RWPE2 (cell line): ENCODE results near the gene RDH13.

Experiments
- ATAC-seq: fragments of 200-7000 bp; cut with Tn5 transposase; 3 replicates; pipeline ENCODE4 v1.9.1; 2021; ENCODE audit warnings: low read depth
- DNase-seq: peaks from one replicate; pipeline ENCODE4 v3.0.0-alpha.2; 2020; ENCODE audit warnings: low spot score
- H3K27ac ChIP-seq: fragments of 450-650 bp; 2 replicates; pipeline ENCODE4 v1.5.1; 2017; ENCODE audit warnings: mild to moderate bottlenecking; ENCODE audit not compliant: poor library complexity, severe bottlenecking
- H3K27me3 ChIP-seq: fragments of 250-450 bp; sonication (Bioruptor Pico); 2 replicates; pipeline ENCODE4 v1.5.1; 2021; ENCODE audit warnings: mild to moderate bottlenecking, moderate library complexity; ENCODE audit not compliant: insufficient read depth, poor library complexity, severe bottlenecking
- H3K36me3 ChIP-seq: fragments of 250-450 bp; sonication (Bioruptor Pico); 2 replicates; pipeline ENCODE4 v1.5.1; 2020; ENCODE audit warnings: low read depth, mild to moderate bottlenecking, moderate library complexity
- H3K4me1 ChIP-seq: fragments of 250-450 bp; sonication (Bioruptor Pico); 2 replicates; pipeline ENCODE4 v1.5.1; 2021; ENCODE audit warnings: mild to moderate bottlenecking, moderate library complexity; ENCODE audit not compliant: insufficient read depth, poor library complexity, severe bottlenecking
- H3K4me3 ChIP-seq: fragments of 250-450 bp; sonication (Bioruptor Pico); 2 replicates; pipeline ENCODE4 v1.5.1; 2021; ENCODE audit warnings: mild to moderate bottlenecking, moderate library complexity; ENCODE audit not compliant: severe bottlenecking
- H3K9me3 ChIP-seq: fragments of 250-450 bp; sonication (Bioruptor Pico); 2 replicates; pipeline ENCODE4 v1.5.1; 2021; ENCODE audit warnings: mild to moderate bottlenecking, moderate library complexity; ENCODE audit not compliant: severe bottlenecking
- CTCF ChIP-seq: fragments of 450-650 bp; IDR thresholded peaks from one replicate; pipeline ENCODE4 v1.5.1; 2017; ENCODE audit warnings: mild to moderate bottlenecking, moderate library complexity; ENCODE audit not compliant: poor library complexity, severe bottlenecking

Gene RDH13

GRCh38 chr19:55106591-55106990 is 43.6 kb upstream of the RDH13 start:
- Histone ChIP-seq H3K4me1 (no peaks in the 10 kb centered on the region), H3K4me3 (no peak overlapping the region), H3K9me3 (no peaks in the 10 kb centered on the region), H3K27ac (no peak overlapping the region), H3K36me3 (peaks cover 20% of the 10 kb centered on the region), H3K27me3 (no peaks in the 10 kb centered on the region)
- no peak for ATAC-seq
- DNase-seq = no peak
- TF ChIP-seq CTCF = no peak

DNA sequence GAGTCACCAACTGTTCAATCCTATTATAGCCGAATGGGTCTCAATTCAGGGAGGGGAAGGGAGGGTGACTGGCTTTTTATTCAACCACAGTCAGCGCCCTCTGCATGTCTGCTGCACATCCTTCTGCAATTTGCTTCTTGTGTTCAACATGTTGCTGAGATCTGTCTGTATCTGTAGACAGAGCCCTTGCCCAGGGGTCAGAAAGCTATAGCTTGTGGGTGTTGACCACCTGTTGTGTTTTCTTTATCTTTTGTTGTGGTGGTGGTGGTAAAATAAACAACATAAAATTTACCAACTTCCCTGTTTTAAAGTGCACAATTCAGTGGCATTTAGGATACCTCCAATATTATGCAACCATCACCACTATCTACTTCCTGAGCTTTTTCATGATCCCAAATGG is 42.3 kb upstream of the RDH13 start:
- no peak for ATAC-seq

DNA sequence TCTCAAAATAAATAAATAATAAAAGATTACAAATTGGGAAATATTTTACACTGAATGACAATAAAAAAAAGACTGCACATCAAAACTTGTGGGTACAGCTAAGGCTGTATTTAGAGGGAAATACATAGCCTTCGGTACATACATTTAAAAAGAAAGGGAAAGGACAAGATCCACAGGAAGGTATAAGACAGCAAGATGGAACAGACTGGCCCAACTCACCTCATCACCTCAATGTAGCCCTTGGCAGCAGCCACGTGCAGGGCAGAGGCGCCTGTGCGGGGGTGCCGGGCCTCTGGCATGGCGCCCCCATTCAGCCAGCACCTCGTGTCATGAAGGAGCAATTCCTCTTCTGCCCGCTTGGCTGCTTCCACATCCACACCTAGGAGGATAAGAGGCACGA is 40.2 kb upstream of the RDH13 start:
- ATAC-seq = no peak
- DNase-seq = no peak
- no peak for TF ChIP-seq CTCF
- H3K36me3 ChIP-seq = peaks cover 20% of the 10 kb centered on the region
- no peaks in the 10 kb centered on the region for H3K9me3 ChIP-seq
- no peak overlapping the region for H3K4me3 ChIP-seq
- no peaks in the 10 kb centered on the region for H3K4me1 ChIP-seq
- H3K27ac ChIP-seq = no peak overlapping the region
- H3K27me3 ChIP-seq = no peaks in the 10 kb centered on the region

More for the DNA sequence above, 42.3 kb upstream of the RDH13 start:
- Histone ChIP-seq H3K4me3 (no peak overlapping the region), H3K4me1 (no peaks in the 10 kb centered on the region), H3K27ac (no peak overlapping the region), H3K9me3 (no peaks in the 10 kb centered on the region), H3K27me3 (no peaks in the 10 kb centered on the region), H3K36me3 (peaks cover 20% of the 10 kb centered on the region)
- TF ChIP-seq CTCF = no peak
- no peak for DNase-seq

DNA sequence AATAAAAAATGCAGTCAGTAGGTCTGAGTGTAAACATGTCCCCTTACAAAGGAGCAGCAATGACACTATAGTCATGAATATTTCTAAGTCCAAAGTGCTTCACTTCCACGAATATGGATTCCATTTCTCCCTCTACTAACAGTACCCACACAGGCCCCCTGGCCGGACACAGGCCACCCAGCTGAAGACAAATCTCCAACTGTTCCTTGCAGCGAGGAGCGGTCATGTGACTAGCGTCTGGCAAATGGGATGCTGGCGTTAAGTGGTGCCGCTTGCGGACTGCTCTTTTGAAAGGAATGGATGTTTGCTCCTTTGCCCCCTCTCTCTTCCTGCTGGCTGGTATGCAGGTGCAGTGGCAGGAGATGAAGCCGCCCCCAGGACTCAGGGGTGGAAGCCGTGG is 38.3 kb upstream of the RDH13 start:
- Histone ChIP-seq H3K4me1 (no peaks in the 10 kb centered on the region), H3K9me3 (no peaks in the 10 kb centered on the region), H3K4me3 (no peak overlapping the region), H3K27ac (no peak overlapping the region), H3K27me3 (no peaks in the 10 kb centered on the region), H3K36me3 (peaks cover 20% of the 10 kb centered on the region)
- DNase-seq (no peak), ATAC-seq (no peak)
- TF ChIP-seq CTCF = no peak

DNA sequence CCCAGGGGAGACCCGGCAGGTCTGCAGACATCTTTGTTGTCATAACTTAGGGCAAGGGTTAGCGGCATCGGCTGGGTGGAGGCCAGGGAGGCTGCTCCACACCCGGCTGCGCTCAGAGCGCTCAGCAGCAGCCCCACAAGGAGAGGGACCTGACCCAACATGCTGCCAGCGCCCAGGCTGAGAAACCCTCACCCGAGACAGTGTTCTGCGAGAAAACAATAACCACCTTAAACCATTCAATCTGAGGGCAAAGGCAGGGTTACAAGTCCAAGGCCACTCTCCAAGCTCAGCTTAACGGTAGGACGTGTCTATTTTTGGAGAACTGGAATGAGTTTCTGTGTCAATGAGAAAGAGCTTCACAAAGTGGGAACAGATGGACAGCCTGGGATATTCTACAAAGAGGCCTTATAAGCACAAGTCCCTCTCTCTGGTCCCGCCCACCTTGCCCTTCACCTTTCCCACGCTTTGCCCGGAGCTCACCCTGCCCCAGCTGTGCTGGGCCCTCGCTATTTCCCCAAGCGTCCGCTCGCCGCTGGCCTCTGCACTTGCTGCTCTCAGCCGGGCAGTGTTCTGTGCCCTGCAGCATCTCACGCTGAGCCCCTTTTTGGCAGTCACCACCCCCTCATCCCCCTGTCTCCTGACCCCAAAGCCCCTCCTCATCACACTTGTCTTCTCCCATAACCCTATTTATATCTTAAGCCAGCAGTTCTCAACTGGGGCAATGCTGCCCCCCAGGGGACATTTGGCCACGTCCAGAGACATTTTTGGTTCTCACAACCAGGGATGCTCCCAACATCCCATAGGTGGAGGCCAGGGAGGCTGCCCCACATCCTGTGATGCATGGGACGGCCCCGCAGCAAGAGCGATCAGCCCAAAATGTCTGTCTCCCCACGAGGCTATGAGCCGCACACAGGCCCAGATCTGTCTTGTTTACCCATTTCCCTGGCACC is 36.9 kb upstream of the RDH13 start:
- TF ChIP-seq CTCF = no peak
- Histone ChIP-seq H3K4me1 (no peaks in the 10 kb centered on the region), H3K36me3 (peaks cover 23% of the 10 kb centered on the region), H3K4me3 (no peak overlapping the region), H3K27ac (no peak overlapping the region), H3K9me3 (no peaks in the 10 kb centered on the region), H3K27me3 (no peaks in the 10 kb centered on the region)
- no peak for DNase-seq
- no peak for ATAC-seq
